Measurements from ENCODE around the gene SNORC. TPM values are rescaled to one million over a fixed set of nuclear protein-coding genes. Genes with fewer than 3 reads are reported as not detected.

Gene SNORC
- total RNA-seq, 1 donor from 2014 or later: 5.0 TPM

DNA sequence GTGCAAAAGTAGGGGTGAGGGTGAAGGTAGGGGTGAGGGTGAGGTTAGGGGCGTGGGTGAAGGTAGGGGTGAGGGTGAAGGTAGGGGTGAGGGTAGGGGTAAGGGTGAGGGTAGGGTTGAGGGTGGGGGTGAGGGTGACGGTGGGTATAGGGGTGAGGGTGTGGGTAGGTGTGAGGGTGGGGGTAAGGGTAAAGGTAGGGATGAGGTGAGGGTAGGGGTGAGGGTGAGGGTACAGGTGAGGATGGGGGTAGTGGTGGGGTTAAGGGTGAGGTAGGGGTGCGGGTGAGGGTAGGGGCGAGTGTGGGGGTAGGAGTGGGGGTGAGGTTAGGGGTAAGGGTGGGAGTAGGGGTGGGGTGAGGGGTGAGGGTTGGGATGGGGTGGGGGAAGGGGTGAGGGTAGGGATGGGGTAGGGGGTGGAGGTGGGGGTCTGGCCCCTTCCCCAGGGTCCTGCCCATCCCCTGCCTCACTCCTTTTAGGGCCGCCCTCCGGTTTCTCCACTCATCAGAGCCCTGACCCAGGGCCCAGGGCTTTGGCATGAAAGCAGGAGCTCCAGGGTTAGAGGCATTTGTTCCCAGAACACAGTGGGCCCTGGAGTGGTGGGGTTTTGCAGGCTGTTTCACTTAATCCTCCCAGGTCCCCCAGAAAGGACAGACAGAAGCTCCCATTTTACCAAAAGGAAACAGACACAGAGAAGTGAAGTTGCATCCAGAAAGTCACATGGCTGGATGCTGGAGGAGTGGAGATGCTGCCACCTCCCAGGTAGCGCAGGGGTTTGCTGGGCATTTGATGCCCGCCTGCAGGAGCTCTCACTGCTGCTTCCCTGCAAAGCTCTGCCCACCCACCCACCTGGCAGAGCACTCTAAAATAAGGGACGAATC lies 26.9 kb downstream of the SNORC start:
- no peak for DNase-seq (ENCODE audit: low read depth)
- H3K4me3 ChIP-seq (ENCODE audit: low read depth, low read length): no peak overlapping the region
- TF ChIP-seq, protein P1, sequence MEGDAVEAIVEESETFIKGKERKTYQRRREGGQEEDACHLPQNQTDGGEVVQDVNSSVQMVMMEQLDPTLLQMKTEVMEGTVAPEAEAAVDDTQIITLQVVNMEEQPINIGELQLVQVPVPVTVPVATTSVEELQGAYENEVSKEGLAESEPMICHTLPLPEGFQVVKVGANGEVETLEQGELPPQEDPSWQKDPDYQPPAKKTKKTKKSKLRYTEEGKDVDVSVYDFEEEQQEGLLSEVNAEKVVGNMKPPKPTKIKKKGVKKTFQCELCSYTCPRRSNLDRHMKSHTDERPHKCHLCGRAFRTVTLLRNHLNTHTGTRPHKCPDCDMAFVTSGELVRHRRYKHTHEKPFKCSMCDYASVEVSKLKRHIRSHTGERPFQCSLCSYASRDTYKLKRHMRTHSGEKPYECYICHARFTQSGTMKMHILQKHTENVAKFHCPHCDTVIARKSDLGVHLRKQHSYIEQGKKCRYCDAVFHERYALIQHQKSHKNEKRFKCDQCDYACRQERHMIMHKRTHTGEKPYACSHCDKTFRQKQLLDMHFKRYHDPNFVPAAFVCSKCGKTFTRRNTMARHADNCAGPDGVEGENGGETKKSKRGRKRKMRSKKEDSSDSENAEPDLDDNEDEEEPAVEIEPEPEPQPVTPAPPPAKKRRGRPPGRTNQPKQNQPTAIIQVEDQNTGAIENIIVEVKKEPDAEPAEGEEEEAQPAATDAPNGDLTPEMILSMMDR (conservative IDR thresholded peaks at IDR 0.05; ENCODE audit: low read depth, low read length): no peak

DNA sequence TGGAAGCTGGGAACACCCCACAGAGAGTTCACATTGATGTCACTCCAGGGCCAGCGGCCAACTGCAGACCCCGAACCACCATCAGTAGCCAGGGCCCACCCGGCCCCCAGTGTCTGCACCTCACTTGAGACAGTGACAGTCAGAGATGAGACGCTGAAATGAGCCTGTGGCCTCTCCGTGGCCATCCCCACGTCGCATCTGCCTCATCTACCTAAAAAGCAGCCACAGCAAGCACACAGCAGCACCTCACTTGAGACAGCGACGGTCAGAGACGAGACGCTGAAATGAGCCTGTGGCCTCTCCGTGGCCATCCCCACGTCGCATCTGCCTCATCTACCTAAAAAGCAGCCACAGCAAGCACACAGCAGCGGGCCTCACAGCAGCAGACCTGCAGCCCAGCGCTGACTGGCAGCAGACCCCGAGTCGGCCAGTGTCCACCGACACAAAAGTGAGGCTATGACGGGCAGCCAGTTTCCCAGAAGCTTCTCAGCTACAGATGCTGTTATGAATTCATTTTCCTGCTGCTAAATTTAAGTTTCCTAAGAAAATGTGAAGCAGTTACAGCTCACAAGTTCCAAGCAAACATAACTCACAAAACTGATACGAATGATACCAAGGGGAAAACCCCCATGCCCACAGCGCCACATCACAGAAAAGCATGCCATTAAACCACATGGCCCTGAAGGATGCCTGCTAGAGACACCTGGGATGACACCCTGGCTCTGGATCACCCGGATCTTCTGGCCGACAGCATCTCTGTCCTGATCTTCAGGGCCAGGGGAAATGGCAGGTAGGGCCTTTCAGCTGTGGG lies 27.7 kb downstream of the SNORC start:
- TF ChIP-seq, protein P1 (conservative IDR thresholded peaks at IDR 0.05; ENCODE audit: low read depth, low read length): no peak
- DNase-seq (ENCODE audit: low read depth): no peak
- no peak overlapping the region for H3K4me3 ChIP-seq (ENCODE audit: low read depth, low read length)

DNA sequence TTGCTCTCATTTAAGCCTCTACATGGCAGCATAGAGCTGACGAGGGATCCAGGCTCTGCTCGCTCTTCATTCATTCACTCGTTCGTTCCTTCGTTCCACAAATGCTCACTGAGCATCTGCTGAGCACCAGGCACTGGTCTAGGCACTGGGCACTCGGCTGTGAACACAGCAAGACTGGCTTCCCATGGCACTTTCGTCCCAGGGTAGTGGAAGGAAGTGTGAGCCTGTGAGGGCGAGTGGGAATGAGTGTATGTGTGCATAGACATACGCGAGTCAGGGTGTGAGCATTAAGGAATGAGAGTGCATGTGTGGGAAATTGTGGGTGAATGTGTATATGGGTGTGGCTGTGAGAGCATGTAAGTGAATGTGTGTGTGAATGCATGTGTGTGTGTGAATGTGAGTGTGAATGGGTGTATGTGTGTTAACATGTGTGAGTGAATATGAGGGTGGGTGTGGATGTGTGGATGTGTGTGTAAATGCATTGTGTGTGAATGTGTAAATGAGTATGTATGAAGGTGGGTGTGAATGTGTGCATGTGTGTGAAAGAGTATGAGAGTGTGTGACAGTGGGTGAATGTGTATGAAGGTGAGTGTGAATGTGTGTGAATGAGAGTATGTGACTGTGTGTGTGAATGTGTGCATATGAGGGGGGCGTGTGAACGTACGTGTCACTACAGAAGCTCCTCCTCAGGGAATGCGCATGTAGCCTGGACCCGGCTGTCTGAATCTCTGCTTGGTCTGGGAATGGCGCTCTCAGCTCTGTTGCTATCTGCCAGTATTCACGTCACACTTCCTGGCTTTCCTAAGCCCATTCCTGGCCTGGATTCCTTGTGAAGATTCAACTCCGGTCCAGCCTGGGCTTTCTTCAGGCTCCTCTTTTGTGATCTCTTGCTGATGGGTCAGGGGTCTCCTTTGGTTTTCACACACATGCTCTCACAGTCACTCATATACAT lies 28.8 kb downstream of the SNORC start:
- TF ChIP-seq, protein P1 (conservative IDR thresholded peaks at IDR 0.05; ENCODE audit: low read depth, low read length): no peak
- DNase-seq (ENCODE audit: low read depth): no peak
- no peak overlapping the region for H3K4me3 ChIP-seq (ENCODE audit: low read depth, low read length)

DNA sequence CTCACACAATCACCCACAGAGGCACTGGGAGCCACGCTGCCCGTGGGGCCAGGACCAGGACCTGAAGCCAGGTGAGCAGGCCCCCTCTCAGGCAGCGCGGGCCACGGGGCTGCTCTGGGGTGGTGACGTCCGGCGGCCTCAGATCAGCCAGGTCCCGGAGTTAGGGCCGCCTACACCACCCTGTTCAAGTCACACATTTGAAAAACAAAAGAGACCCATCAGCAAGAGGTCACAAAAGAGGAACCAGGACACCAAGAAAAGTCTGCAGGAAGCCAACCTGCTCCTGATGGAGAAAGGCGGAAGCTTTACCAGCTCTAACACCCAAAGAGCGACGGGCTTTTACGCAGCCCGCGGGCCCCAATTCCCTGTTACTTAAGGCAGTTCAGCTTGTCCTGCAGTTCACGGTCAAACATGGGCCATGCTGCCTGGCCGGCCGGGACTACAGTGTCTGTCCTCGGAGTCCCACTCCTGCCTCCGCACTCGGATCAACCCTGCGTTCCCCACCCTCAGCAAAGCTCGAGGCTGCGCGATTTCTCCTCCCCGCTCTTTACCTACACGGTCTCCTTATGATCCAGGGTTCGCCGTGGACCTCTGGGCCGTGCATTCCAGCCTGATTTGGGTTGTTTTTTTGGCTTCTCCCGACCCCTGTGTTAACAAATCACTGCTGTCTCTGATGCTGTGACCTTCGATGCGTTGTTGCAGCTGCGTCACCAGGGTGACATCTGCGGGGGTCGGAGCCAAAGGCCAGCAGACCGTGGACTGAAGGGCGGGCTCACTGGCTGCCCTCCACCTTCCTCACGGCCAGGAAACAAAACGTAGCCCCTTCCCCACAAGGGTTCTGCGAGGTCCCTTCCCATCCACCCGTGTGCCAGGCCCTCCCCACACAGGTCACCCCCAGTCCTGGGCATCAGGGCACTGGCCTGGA lies 31.0 kb downstream of the SNORC start:
- H3K4me3 ChIP-seq (ENCODE audit: low read depth, low read length): no peak overlapping the region
- TF ChIP-seq, protein P1 (conservative IDR thresholded peaks at IDR 0.05; ENCODE audit: low read depth, low read length): no peak
- DNase-seq (ENCODE audit: low read depth): no peak

DNA sequence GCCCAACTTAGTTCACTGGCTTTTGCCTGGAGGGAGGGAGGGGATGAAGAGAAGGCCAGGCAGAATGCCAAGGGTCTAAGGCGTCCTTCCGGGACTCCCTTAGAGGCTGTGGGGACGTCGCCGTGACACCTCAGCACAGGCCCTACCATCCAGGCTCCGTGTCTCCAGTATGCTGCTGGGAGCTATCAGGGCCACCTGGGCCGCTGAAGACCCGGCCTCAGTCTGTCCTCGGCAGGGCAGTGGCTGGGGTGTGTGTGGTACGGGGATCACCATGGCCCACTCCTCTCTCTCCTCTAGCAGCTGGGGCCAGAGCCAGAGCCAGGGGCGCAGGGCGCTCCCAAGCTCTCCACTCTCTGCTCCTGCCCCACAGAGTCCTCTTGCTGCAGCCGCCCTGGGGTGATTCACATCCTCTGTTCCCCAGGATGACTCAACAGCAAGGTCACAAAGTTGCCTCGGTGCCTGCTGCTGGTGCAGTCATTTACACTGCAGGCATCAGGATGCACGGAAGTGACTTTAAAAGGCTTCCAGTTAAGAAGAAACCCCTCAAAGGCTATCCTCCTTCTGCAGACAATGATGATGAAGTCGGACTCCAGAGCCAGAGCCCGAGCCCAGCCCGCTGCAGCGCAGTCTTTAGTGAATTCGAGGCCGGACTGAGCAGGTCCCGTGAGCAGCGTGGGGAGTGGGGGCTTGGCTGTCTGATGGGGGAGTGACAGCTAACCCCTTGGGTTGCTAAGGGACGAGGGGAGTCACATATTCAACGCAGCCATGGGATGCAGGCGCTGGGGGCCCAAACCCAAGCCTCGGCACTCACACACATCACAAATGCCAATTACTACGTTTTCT lies 31.9 kb downstream of the SNORC start:
- no peak overlapping the region for H3K4me3 ChIP-seq (ENCODE audit: low read depth, low read length)
- DNase-seq (ENCODE audit: low read depth): peak; percentile 35
- TF ChIP-seq, protein P1 (conservative IDR thresholded peaks at IDR 0.05; ENCODE audit: low read depth, low read length): no peak
